Measurements from ENCODE around the gene KCNQ2. TPM values are rescaled to one million over a fixed set of nuclear protein-coding genes. Genes with fewer than 3 reads are reported as not detected.

The KCNQ2 gene
- total and polyA plus RNA-seq, 10 of the 15 experiments (the other 5 are each of a cell fraction or from before 2014, with no cell fraction given): 0.06 to 0.49 (median 0.26) TPM; not detected in 7

DNA sequence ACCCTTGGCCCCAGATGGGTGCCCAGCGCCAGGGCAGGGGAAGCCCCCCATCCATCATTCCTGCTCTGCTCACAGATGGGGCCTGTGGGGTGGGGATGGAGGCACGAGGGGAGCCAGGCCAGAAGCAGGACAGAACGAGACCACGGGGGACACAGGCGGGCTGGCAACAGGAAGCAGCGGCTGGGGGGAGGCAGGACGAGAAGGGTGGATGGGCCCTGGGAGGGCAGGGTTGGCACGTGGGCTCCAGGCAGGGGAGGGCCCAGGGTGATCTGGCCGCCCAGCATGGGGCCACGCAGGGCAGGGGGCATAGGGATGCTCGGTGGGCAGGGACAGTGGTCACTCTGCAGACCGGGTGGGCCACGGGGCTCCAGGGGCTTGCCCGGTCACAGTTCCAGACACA lies 41.6 kb downstream of the KCNQ2 start:
- Histone ChIP-seq H3K4me2 (ENCODE audit: control insufficient read depth, insufficient read depth) (no peak overlapping the region), H3K4me3 (no peak overlapping the region), H3K9ac (ENCODE audit: control insufficient read depth, insufficient read depth, low read length) (no peak overlapping the region), H3K36me3 (ENCODE audit: control insufficient read depth in 2 of 2, insufficient read depth in 2 of 2, low read length in 1 of 2) (no peaks in the 10 kb centered on the region), H3K27ac (ENCODE audit: control insufficient read depth, insufficient read depth) (no peak overlapping the region), H3K4me1 (ENCODE audit: control insufficient read depth, insufficient read depth, low read length) (no peaks in the 10 kb centered on the region; the same call in 1 of the 2 replicates), H2AFZ (ENCODE audit: control insufficient read depth, low read depth, low read length) (no peak overlapping the region), H3K79me2 (ENCODE audit: control insufficient read depth, insufficient read depth, low read length) (no peaks in the 10 kb centered on the region), H3K9me3 (replicated peaks; ENCODE audit: control insufficient read depth, insufficient read depth, low read length) (no peaks in the 10 kb centered on the region; the same call in 2 of the 3 replicates), H3K27me3 (replicated peaks in 1 of 2; ENCODE audit: control insufficient read depth in 2 of 2, insufficient read depth in 2 of 2, low read length in 1 of 2) (no peaks in the 10 kb centered on the region; a peak in 1 of 4 replicates), H4K20me1 (ENCODE audit: control insufficient read depth, insufficient read depth) (no peaks in the 10 kb centered on the region)
- POLR2A ChIA-PET: no interaction called here
- no TSS peak for BruUV-seq (replicated peaks)
- FAIRE-seq: no peak
- 62% methylated on average over 11 of the region's 14 CpGs for WGBS (ENCODE audit: insufficient coverage, insufficient replicate concordance, low lambda C conversion rate, missing lambda C conversion rate)
- CTCF ChIA-PET: no interaction called here
- no peak for ATAC-seq
- SMC1A ChIA-PET (ENCODE audit: uncharacterized antibody, unreplicated experiment): no interaction called here
- RAD21 ChIA-PET (ENCODE audit: unreplicated experiment): no interaction called here
- intact Hi-C loops (cut with micrococcal nuclease; ENCODE audit: unreplicated experiment) (no loop called here), in situ Hi-C loops (cut with MboI) (no loop called here)
- no peak for DNase-seq (ENCODE audit: low read depth, low spot score)
- TF ChIP-seq CREM (IDR thresholded peaks at IDR 0.05; ENCODE audit: low read depth) (no peak), NR2F1 (conservative IDR thresholded peaks at IDR 0.05) (no peak), SMAD1 (IDR thresholded peaks at IDR 0.05; ENCODE audit: low read depth, partially characterized antibody) (no peak), GABPA (IDR thresholded peaks at IDR 0.05; ENCODE audit: low read depth) (no peak), CHD2 (IDR thresholded peaks at IDR 0.05; ENCODE audit: borderline replicate concordance, low read depth, low read length) (no peak), CBFB (IDR thresholded peaks at IDR 0.05; ENCODE audit: low read depth) (no peak), LARP7 (IDR thresholded peaks at IDR 0.05) (no peak), NFIC (IDR thresholded peaks at IDR 0.05; ENCODE audit: low read depth, low read length) (no peak)
- TF ChIP-seq, protein P1, sequence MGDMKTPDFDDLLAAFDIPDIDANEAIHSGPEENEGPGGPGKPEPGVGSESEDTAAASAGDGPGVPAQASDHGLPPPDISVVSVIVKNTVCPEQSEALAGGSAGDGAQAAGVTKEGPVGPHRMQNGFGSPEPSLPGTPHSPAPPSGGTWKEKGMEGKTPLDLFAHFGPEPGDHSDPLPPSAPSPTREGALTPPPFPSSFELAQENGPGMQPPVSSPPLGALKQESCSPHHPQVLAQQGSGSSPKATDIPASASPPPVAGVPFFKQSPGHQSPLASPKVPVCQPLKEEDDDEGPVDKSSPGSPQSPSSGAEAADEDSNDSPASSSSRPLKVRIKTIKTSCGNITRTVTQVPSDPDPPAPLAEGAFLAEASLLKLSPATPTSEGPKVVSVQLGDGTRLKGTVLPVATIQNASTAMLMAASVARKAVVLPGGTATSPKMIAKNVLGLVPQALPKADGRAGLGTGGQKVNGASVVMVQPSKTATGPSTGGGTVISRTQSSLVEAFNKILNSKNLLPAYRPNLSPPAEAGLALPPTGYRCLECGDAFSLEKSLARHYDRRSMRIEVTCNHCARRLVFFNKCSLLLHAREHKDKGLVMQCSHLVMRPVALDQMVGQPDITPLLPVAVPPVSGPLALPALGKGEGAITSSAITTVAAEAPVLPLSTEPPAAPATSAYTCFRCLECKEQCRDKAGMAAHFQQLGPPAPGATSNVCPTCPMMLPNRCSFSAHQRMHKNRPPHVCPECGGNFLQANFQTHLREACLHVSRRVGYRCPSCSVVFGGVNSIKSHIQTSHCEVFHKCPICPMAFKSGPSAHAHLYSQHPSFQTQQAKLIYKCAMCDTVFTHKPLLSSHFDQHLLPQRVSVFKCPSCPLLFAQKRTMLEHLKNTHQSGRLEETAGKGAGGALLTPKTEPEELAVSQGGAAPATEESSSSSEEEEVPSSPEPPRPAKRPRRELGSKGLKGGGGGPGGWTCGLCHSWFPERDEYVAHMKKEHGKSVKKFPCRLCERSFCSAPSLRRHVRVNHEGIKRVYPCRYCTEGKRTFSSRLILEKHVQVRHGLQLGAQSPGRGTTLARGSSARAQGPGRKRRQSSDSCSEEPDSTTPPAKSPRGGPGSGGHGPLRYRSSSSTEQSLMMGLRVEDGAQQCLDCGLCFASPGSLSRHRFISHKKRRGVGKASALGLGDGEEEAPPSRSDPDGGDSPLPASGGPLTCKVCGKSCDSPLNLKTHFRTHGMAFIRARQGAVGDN (IDR thresholded peaks at IDR 0.05): no peak
- TF ChIP-seq, protein P2, sequence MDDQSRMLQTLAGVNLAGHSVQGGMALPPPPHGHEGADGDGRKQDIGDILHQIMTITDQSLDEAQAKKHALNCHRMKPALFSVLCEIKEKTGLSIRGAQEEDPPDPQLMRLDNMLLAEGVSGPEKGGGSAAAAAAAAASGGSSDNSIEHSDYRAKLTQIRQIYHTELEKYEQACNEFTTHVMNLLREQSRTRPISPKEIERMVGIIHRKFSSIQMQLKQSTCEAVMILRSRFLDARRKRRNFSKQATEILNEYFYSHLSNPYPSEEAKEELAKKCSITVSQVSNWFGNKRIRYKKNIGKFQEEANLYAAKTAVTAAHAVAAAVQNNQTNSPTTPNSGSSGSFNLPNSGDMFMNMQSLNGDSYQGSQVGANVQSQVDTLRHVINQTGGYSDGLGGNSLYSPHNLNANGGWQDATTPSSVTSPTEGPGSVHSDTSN (IDR thresholded peaks at IDR 0.05; ENCODE audit: insufficient replicate concordance, low read depth, low read length): no peak
- TF ChIP-seq, protein P3, sequence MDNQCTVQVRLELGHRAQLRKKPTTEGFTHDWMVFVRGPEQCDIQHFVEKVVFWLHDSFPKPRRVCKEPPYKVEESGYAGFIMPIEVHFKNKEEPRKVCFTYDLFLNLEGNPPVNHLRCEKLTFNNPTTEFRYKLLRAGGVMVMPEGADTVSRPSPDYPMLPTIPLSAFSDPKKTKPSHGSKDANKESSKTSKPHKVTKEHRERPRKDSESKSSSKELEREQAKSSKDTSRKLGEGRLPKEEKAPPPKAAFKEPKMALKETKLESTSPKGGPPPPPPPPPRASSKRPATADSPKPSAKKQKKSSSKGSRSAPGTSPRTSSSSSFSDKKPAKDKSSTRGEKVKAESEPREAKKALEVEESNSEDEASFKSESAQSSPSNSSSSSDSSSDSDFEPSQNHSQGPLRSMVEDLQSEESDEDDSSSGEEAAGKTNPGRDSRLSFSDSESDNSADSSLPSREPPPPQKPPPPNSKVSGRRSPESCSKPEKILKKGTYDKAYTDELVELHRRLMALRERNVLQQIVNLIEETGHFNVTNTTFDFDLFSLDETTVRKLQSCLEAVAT (IDR thresholded peaks at IDR 0.05): no peak
- TF ChIP-seq, protein P4, sequence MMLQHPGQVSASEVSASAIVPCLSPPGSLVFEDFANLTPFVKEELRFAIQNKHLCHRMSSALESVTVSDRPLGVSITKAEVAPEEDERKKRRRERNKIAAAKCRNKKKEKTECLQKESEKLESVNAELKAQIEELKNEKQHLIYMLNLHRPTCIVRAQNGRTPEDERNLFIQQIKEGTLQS (IDR thresholded peaks at IDR 0.05; ENCODE audit: borderline replicate concordance, extremely low read depth, low read depth, low read length): no peak
- TF ChIP-seq, protein P5, sequence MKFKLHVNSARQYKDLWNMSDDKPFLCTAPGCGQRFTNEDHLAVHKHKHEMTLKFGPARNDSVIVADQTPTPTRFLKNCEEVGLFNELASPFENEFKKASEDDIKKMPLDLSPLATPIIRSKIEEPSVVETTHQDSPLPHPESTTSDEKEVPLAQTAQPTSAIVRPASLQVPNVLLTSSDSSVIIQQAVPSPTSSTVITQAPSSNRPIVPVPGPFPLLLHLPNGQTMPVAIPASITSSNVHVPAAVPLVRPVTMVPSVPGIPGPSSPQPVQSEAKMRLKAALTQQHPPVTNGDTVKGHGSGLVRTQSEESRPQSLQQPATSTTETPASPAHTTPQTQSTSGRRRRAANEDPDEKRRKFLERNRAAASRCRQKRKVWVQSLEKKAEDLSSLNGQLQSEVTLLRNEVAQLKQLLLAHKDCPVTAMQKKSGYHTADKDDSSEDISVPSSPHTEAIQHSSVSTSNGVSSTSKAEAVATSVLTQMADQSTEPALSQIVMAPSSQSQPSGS (IDR thresholded peaks at IDR 0.05; ENCODE audit: low read length): no peak
- TF ChIP-seq, protein P6, sequence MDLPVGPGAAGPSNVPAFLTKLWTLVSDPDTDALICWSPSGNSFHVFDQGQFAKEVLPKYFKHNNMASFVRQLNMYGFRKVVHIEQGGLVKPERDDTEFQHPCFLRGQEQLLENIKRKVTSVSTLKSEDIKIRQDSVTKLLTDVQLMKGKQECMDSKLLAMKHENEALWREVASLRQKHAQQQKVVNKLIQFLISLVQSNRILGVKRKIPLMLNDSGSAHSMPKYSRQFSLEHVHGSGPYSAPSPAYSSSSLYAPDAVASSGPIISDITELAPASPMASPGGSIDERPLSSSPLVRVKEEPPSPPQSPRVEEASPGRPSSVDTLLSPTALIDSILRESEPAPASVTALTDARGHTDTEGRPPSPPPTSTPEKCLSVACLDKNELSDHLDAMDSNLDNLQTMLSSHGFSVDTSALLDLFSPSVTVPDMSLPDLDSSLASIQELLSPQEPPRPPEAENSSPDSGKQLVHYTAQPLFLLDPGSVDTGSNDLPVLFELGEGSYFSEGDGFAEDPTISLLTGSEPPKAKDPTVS (IDR thresholded peaks at IDR 0.05; ENCODE audit: low read depth, low read length): no peak
- TF ChIP-seq, protein P7, sequence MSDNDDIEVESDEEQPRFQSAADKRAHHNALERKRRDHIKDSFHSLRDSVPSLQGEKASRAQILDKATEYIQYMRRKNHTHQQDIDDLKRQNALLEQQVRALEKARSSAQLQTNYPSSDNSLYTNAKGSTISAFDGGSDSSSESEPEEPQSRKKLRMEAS (IDR thresholded peaks at IDR 0.05; ENCODE audit: low read depth, low read length): no peak
